Femur (tissue), 1 donor: ENCODE results near the gene POLR2E.

ENCODE experiments used
- DNase-seq: peaks from one replicate; pipeline ENCODE4 v3.0.0-alpha.2; 2017

The POLR2E gene

DNA sequence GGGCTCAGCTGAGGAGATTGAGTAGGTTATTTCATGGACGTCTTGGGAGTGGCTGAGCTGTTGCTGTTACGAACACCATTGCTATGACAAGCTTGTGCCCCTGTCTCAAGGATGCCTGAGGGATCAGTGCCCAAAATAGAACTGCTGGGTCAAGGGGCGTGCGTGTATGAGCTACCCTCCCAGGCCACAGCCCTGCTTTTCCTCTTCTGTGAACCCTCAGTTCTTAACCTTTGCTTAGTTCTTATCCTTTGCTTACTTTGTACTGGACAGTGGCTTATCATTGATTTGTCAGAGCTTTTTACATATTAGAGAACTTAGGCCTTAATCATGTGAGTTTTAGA lies 19.2 kb downstream of the POLR2E start:
- DNase-seq, result no peak

DNA sequence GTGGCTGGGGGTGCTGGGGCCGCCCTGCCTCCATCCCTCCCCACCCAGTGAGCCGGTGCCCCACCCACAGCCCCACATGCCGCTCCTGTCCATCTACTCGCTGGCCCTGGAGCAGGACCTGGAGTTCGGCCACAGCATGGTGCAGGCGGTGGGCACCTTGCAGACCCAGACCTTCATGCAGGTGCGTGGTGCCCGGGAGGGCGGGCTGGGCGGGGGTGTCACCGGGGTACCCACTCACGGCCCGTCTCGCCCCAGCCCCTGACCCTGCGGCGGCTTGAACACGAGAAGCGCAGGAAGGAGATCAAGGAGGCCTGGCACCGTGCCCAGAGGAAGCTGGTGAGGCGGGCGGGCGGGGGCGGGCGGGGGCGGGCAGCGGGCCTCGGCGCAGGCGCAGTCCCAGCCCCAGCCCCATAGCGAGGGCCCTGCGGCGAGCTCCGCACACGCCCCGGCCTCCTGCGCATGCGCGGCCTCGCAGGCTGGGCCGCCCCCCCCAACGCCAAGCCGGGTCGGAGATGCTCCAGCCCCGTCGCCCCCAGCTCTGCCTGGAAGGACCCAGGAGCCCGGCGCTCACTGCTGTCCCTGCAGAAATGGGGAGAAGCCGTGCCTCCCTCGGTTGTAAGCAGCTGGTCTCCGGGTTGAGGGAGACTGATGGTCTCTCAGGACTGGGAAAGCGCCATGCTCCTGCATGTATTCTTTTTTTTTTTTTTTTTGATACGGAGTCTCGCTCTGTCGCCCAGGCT lies 20.5 kb downstream of the POLR2E start:
- no peak for DNase-seq

DNA sequence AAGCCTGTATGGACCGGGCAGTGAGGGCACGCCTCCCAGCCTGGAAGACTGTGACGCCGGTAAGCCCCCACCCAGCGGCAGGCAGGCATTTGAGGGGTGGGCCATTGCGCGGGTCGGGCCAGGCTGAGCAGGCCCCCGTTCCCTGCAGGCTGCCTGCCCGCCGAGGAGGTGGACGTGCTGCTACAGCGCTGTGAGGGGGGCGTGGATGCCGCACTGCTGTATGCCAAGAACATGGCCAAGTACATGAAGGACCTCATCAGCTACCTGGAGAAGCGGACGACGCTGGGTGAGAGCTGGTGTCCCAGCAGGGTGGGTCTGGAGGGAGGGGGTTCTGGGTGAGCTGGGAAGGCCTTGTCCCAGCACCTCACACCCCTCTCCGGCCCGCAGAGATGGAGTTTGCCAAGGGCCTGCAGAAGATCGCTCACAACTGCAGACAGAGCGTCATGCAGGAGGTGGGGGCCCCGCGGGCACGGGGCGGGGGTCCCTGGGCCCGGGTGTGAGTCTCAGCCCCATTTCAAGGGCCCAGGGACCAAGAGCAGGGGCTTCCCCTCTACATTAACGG lies 21.1 kb downstream of the POLR2E start:
- no peak for DNase-seq

DNA sequence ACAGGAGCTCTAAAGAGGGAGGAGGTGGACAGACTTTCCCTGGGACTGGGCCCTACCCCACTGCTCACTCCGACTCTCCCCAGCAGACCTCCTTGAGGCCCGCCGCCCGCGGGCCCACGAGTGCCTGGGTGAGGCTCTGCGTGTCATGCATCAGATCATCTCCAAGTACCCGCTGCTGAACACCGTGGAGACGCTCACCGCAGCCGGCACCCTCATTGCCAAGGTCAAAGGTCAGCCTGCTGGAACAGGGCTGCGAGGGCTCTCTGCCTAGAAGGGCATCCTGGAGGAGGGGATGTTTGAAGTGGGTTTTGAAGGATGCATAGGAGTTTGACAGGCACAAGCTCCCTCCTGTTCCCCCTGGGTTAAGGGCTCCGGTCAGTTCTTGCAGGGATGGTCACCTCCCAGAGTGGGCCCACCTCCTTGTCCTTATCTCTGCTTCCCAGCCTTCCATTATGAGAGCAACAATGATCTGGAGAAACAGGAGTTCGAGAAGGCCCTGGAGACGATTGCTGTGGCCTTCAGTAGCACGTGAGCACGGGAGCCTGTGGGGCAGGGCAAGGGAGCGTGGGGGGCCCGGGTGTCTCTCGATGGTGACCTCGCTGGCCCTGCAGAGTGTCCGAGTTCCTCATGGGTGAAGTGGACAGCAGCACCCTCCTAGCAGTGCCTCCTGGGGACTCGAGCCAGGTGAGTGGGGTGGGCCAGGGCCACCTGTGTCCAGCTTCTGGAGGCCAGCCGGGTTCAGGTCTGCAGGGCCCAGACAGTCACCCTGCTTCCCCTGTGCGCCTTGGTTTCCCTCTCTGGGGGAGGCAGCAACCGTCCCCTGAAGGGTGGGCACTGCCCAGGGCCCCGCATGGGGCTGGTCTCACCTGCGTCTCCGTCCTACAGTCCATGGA lies 21.9 kb downstream of the POLR2E start:
- no peak for DNase-seq

DNA sequence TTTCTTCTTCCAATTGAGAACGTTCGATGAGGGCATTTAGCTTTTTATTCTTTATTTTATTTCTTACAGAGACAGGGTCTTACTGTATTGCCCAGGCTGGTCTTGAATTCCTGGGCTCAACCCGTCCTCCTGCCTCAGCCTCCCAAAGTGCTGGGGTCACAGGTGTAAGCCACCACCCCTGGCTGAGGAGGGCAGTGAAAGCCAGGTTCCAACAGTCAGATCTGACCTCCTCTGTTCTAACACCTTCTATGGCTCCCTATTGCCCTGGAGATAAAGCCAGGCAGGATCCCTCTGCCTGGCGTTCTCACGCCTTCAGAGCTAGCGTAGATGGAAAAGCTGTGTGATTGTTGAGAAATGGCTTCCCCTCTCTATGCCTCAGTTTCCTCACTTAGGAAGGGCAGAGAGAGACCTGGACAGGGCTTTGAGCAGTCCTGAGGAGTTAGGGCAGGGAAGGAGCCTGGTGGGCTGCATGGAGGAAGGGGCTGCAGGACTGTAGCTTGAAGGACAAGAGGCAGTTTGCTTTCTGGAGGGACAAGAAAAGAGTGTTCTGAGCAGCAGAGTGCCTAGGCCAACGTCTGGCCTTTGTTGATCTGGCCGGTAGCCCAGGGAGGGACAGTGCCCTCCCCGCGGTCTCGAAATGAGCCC lies 22.7 kb downstream of the POLR2E start:
- no peak for DNase-seq

DNA sequence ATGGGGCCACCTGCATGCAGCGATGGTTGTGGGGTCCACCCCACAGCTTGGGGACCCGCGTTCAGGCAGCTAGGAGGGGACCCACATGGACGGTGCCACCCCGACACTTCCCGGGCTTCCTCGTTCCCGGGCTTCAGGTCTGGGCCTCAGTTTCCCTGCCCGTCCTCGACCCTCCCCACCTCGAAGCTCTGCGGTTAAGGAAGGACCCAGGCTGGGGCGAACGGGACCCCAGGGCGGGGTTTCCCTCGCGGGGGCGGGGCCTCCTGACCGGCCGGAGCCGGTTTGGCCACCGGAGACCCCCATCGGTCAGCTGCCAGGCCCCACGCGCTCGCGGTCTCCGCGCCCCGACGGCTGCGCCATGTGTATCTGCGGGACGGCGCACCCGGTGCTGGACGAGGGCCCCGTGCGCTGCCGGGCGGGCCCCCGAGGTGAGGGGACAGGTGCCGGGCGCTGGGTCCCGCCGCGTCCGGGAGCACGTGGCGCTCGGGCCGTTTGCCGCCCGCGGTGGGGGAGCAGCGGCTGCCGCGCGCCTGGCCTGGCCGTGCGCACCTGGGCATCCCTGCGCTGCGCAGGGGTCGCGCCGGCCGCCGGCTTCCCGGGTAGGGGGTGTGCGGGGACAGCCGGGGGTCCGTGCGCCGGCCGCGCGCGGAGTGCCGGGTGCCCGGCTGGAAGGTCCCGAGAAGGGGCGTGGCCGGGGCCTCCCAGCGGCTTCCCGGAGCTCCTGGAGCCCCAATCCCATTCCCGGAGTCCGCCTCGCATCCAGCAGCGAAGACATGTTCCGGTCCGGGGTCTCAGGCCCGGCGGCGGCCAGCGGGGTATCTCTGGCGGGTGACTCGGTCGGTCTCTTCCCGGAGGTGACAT lies 24.0 kb downstream of the POLR2E start:
- DNase-seq, result no peak

DNA sequence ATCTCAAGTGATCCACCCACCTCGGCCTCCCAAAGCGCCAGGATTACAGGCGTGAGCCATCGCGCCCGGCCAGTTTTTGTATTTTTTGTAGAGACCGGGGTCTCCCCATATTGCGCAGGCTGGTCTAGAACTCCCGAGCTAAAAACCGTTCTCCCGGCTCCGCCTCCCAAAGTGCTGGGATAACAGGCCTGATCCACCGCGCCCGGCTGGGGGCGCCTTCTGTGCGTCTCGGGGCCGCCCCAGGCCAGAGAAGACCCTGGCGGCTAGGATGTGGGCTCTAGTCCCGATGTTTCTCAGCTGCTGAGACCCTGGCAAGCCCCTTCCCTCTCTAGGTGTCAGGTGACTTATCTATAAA lies 24.6 kb downstream of the POLR2E start:
- no peak for DNase-seq

DNA sequence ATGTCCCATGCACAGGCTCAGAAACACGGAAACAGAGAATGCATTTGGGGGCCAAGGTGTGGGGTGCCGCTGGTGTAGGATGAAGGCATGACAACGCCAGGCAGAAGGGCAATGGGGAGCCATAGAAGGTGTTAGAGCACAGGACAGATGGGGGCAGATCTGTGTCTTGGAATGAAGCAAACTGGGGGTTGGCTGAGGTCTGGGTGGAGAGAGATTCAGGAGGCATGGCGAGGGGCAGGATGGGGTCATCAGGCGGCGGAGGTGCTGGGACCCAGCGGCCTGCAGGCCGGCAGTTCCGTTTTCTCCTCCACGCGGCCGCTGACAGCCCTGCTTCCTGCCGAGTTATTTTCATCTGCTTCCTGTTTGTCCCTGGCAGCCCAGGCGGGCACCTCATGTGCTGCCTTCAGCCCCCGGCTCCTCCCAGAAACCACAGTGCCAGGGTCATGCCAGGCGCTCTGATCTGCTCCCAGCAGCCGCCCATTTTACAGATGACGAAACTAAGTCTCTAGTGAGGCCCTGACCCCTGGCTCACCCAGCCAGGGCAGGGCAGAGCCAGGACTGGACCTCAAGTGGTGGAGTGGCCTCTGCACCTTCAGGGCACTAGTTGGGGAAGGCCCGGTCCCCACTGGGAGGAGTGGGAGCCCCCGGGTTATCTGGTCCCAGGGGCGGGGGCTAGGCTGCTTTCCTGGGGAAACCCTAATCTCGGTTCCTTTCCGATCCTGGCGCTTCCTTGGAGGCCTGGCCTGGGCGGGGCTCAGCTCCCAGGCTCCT lies 26.0 kb downstream of the POLR2E start:
- peak; percentile 68 for DNase-seq

DNA sequence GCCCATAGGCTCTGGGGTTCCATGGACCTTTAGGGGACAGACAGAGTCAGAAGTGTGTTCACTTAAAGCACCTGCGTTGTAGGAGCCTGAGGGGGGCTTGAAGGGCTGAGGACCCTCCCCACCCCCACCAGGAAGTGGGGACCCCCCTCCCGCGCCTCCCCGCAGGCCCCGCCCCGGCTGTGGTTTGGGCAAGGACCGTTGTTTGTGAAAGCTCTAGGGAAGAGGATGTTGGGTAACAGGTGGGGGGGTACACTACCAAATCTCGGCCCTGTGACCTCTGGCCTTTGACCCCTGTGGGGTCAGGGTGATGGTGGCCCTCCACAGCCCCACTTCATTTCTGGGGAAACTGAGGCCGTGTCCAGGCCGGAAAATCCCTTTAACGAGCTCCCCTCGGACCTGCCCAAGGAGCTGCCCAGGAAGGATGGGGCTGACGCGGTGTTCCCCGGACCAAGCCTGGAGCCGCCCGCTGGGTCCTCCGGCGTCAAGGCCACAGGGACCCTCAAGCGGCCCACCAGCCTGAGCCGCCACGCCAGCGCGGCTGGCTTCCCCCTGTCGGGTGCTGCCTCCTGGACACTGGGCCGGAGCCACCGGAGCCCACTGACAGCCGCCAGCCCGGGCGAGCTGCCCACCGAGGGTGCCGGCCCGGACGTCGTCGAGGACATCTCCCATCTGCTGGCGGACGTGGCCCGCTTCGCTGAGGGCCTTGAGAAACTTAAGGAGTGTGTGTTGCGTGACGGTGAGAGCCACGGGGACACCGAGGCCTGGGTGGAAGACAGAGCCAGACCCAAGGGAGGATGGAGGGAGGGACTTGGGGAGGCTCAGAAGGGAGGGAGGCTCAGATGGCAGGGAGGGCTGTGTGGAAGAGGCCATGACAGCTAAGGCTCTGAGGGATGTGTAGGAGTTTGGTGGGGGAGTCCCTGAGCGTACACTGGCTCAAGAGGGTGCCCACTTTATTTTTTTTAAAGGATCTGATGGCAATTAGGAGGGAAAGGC lies 26.9 kb downstream of the POLR2E start:
- no peak for DNase-seq

DNA sequence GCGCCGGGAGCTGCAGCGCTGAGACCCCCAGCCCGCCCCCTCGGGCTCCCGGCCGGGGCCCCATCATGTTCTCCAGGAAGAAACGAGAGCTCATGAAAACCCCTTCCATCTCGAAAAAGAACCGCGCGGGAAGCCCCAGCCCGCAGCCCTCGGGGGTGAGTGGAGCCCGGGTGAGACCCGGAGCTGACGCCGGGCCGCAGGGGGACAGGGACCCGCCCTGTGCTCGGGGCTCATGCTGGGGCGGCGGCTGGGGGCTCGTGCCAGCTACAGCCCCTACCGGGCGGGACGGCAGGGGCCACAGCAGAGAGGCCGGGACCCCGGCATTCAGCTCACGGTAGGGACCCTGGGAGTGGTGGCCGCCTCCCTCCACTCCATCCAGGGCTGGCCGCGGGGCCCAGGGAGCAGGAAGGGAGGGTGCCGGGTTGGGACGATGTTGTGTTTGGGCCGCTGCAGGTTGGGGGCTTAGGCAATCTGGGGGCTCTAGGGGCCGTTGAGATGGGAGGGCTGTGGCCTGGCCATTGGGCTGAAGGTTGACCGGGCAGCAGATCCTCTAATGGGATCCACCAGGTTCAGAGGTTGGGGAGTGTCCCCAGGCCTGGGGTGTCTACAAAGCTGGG lies 27.7 kb downstream of the POLR2E start:
- no peak for DNase-seq

DNA sequence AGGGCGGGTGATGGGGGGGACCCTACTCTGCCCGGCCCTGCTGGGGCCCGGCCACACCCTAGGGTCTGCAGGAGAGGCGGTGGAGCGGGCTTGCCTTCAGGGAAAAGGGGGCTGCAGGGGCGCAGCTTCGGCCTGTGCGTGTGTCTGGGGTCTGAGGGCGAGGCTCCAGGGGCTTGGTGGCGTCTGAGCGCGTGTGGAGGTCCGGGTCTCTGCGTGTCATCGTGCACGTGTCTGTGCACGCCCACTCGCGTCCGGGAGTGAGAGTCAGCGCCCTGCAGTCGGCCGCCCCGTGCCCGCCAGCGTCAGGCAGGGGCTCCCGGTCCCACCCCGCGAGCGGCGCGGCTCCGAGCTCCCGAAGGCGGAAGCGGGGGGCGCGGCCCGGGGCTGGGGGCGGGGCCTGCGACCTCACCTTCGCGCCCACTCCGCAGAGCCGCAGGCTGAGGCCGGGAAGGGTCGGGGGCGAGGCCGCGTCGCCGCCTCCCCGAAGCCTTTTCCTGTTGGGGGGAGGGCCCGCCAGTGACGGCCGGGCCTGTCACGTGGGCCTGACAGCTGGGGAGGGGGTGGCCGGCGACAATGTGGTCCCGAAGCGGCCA lies 28.3 kb downstream of the POLR2E start, which contains the start of gene ARHGAP45:
ARHGAP45 (plus strand) TSS at position 420 of the 593 bp plus-strand sequence. CDS start 239 bp downstream, outside the sequence.
- DNase-seq, result no peak

DNA sequence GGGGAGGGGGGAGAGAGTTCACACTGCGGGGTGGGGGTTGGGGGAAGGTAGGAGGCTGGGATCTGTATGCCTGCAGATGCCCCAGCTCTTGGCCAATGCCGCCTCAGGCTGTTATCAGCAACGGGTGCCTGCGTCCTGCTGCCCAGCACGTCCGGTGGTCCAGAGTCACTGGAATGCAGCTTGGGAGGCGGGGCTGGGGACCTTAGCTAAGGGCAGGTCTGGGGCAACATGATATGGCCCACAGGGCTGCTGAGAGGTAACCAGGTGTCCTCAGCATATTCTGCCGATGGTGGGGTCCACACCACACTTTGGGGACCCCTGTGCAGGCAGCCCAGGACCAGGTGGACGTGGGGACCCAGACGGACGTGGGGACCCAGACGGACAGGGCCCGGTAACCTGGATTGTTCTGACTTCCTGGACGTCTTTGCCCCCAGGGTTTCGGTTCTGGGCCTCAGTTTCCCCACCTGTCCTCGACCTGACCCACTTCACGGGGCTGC lies 28.9 kb downstream of the POLR2E start:
- DNase-seq, result no peak

DNA sequence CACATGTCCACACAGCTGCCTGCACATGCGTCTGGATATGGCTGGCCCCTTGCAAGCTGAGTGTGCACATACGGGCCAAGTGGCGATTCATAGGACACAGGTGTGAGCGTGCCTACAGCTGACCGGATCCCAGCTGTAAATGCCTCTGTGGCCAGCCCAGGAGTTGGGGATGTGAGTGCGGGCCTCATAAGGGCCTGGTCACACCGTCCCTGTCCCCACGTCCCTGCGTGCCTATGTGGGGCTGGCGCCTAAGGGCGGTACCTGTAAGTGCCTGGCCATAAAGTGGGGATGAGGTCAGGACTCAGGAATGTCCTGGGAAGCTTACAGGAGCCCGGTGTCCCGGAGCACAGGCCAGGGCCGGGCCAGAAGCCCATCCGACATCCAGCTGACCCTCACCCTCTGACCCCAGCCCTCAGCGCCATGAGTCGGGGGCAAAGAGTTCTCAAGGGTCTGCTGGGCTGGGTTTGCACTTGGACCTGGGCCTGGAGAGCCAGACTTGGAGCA lies 29.5 kb downstream of the POLR2E start:
- DNase-seq, result no peak

DNA sequence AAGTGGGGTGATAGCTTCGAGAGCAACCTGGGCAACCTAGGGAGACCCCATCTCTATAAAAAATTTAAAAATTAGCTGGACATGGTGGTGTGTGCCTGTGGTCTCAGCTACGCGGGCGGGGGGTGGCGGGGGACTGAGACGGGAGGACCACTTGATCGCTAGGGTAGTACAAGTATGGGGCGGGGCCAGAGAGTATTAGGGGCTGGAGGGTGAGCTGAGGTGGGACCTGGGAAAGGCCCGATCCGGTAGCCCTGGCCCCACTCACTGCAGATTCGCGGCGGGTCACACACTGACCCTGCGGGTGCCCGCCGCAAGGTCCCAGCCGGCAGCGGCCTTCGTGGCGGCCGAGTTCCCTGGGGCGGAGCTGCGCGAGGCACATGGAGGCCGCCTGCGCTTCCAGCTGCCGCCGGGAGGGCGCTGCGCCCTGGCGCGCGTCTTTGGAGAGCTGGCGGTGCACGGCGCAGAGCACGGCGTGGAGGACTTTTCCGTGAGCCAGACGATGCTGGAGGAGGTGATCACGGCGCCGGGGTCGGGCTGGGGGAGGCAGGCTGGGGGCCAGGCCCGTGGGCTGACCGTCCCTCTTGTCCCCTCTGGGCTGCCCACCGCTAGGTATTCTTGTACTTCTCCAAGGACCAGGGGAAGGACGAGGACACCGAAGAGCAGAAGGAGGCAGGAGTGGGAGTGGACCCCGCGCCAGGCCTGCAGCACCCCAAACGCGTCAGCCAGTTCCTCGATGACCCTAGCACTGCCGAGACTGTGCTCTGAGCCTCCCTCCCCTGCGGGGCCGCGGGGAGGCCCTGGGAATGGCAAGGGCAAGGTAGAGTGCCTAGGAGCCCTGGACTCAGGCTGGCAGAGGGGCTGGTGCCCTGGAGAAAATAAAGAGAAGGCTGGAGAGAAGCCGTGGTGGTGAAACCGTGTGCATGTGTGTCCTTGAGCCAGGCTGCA lies 30.2 kb downstream of the POLR2E start:
- DNase-seq, result peak; percentile 67

DNA sequence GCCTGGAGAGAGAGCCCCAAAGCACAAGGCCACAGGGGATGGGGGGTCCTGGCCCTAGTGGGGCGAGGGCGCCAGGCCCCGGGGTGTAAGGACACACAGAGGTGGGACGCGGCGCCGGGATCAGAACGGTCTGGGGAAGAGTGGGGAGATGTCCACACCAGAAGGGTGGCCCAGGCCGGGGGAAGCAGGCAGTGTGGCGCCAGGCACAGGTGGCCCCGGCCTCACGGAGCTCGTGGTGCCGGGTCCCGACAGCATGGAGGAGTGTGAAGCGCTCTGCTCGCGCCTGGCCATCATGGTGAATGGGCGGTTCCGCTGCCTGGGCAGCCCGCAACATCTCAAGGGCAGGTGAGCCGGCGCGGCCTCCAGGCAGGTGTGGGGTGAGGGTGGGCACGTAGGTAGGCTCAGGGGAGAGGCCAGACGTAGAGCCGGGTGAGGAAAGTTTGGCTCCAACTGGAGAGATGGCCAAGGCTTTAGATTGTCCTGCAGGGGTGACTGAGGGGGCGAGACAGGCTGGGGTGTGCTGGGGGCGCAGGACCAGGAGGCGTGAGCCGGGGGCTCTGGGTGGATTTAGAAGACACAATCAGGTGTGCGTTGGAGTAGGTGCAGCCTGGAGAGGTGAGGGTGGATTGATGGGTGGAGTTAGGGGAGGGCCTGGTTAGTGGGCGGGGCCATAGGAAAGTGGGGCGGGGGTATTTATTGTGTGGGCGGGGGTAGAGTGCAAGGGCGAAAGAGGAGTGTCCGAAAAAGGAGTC lies 31.1 kb downstream of the POLR2E start:
- no peak for DNase-seq

DNA sequence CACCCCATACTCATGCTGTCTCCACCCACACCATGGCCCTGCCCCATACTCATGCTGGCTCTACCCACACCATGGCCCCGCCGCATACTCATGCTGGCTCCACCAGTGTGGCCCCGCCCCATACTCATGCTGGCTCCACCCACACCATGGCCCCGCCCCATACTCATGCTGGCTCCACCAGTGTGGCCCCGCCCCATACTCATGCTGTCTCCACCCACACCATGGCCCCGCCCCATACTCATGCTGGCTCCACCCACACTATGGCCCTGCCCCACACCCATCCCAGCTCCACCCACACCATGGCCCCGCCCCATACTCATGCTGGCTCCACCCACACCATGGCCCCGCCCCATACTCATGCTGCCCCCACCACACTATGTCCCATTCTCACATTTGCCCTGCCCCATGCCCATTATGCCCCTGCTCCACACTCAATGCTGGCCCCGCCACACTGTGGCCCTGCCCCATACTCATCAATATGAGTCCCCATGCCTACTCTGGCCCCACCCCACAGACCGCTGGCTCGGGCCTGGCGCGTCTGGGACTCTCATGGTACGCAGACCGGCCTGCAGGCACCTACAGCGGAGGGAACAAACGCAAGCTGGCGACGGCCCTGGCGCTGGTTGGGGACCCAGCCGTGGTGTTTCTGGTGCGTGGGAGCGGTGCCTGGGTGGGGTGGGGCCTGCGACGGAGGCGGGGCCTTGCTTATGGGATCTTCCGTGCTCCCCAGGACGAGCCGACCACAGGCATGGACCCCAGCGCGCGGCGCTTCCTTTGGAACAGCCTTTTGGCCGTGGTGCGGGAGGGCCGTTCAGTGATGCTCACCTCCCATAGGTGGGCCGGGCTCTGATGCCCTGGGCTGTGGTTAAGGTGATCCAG lies 31.9 kb downstream of the POLR2E start:
- DNase-seq, result no peak
